PC-3 (cell line): ENCODE results near the gene ODAPH.

Experiments
- CTCF ChIP-seq: fragments of 300-600 bp; sonication (generic); conservative IDR thresholded peaks from 2 replicates; pipeline ENCODE4 v1.5.1; 2017; ENCODE audit warnings: antibody characterized with exemption, low read depth, mild to moderate bottlenecking, low read length
- EZH2 ChIP-seq: fragments of 300-600 bp; sonication (generic); IDR thresholded peaks from one replicate; pipeline ENCODE4 v1.6.1; 2017; ENCODE audit warnings: antibody characterized with exemption, mild to moderate bottlenecking, low read length; ENCODE audit not compliant: unreplicated experiment

GRCh38 chr4:75584067-75584466 lies 28.2 kb downstream of the ODAPH start:
- TF ChIP-seq EZH2 (no peak), CTCF (no peak)
